H1 (cell line): ENCODE measurements around the gene AGRP. TPM values are rescaled to one million over a fixed set of nuclear protein-coding genes. Genes with fewer than 3 reads are reported as not detected.

Source experiments
- CTCF ChIA-PET: fragments of 300-600 bp; sonication (Branson Sonifier 250); formaldehyde crosslinking; loops from one replicate; lab custom pipeline; 2021; ENCODE audit not compliant: partially characterized antibody; lab: Charles Lee
- POLR2A ChIA-PET: fragments of 300-600 bp; sonication (Branson Sonifier 250); formaldehyde crosslinking; loops from one replicate; lab custom pipeline; 2021; ENCODE audit warnings: inconsistent platforms; ENCODE audit not compliant: partially characterized antibody; lab: Charles Lee
- DNase-seq, 2 experiments: peaks; one replicate each; pipeline versions ENCODE4 v3.0.0 to v3.0.0-alpha.2; 2010 to 2022; ENCODE audit warnings: low spot score in 2 of 2, low read depth in 1 of 2, mixed read lengths in 1 of 2
- FAIRE-seq: peaks from 2 replicates; lab custom pipeline; 2011; peaks lifted over from hg19 to GRCh38; lab: Jason Lieb, UNC
- H2AFZ ChIP-seq: 2 replicates; pipeline ENCODE4 v1.8.1; 2012; ENCODE audit warnings: low read length, inconsistent platforms
- H2AK5ac ChIP-seq: 2 replicates; pipeline ENCODE4 v1.6.1; 2013; ENCODE audit warnings: low read depth, low read length
- H2BK120ac ChIP-seq: replicated peaks from 2 replicates; pipeline ENCODE3; 2013; ENCODE audit warnings: low read depth, low read length, inconsistent platforms
- H2BK12ac ChIP-seq: 2 replicates; pipeline ENCODE4 v1.6.1; 2013; ENCODE audit warnings: low read depth, low read length
- H2BK15ac ChIP-seq: 2 replicates; pipeline ENCODE4 v1.6.1; 2013; ENCODE audit warnings: low read length
- H2BK20ac ChIP-seq: 2 replicates; pipeline ENCODE4 v1.6.1; 2013; ENCODE audit warnings: low read length
- H2BK5ac ChIP-seq: 2 replicates; pipeline ENCODE4 v1.6.1; 2013; ENCODE audit warnings: low read depth, low read length
- H3K14ac ChIP-seq: 2 replicates; pipeline ENCODE4 v1.6.1; 2013; ENCODE audit warnings: inconsistent platforms; ENCODE audit not compliant: insufficient read length
- H3K18ac ChIP-seq: 2 replicates; pipeline ENCODE4 v1.6.1; 2013; ENCODE audit warnings: low read length; ENCODE audit errors: extremely low read depth
- H3K23ac ChIP-seq: 2 replicates; pipeline ENCODE4 v1.6.1; 2013; ENCODE audit warnings: inconsistent platforms; ENCODE audit not compliant: insufficient read length
- H3K23me2 ChIP-seq: 2 replicates; pipeline ENCODE4 v1.6.1; 2013; ENCODE audit warnings: low read depth, low read length
- H3K27ac ChIP-seq: 2 replicates; pipeline ENCODE4 v1.6.1; 2011; ENCODE audit warnings: low read depth, low read length, inconsistent platforms
- H3K27me3 ChIP-seq, 4 experiments: replicated peaks in 1 of 4; 1 replicate in 1 of 4; 2 replicates in 3 of 4; pipeline versions ENCODE4 v1.6.1 to v1.8.1; 2011 to 2013; ENCODE audit warnings: low read length in 3 of 4, mild to moderate bottlenecking in 3 of 4, inconsistent platforms in 2 of 4, mixed read lengths in 2 of 4, moderate library complexity in 1 of 4; ENCODE audit not compliant: control insufficient read depth in 3 of 4, insufficient read depth in 3 of 4; ENCODE audit errors: extremely low read depth in 1 of 4
- H3K36me3 ChIP-seq, 4 experiments: 2 replicates each; pipeline versions ENCODE4 v1.6.1 to v1.8.1; 2011 to 2013; ENCODE audit warnings: mild to moderate bottlenecking in 4 of 4, low read length in 3 of 4, moderate library complexity in 2 of 4, control low read depth in 1 of 4, inconsistent platforms in 1 of 4; ENCODE audit not compliant: insufficient read depth in 4 of 4, control insufficient read depth in 2 of 4
- H3K4ac ChIP-seq: replicated peaks from 2 replicates; pipeline ENCODE3; 2013; ENCODE audit warnings: low read length, low read depth, mixed read lengths, inconsistent platforms; ENCODE audit not compliant: insufficient read length
- H3K4me1 ChIP-seq, 4 experiments: replicated peaks in 1 of 4; 1 replicate in 1 of 4; 2 replicates in 3 of 4; pipeline versions ENCODE4 v1.6.1 to v1.8.1; 2011 to 2013; ENCODE audit warnings: low read length in 3 of 4, inconsistent platforms in 2 of 4, mixed read lengths in 1 of 4; ENCODE audit not compliant: insufficient read depth in 4 of 4, control insufficient read depth in 3 of 4
- H3K4me2 ChIP-seq, 2 experiments: 2 replicates each; pipeline versions ENCODE4 v1.6.1 to v1.8.1; 2011 to 2013; ENCODE audit warnings: low read depth in 2 of 2, low read length in 2 of 2, control low read depth in 1 of 2, inconsistent platforms in 1 of 2, mild to moderate bottlenecking in 1 of 2; ENCODE audit not compliant: insufficient read depth in 1 of 2
- H3K4me3 ChIP-seq, 4 experiments: fragments of 200-600, 300-600 bp in 1 of 4; sonication (generic), shearing (Covaris generic), sonication (Bioruptor Twin) in 1 of 4; 2 replicates each; pipeline versions ENCODE4 v1.5.1 to v1.8.1; 2011 to 2016; ENCODE audit warnings: low read length in 4 of 4, low read depth in 3 of 4, control low read depth in 2 of 4, inconsistent platforms in 2 of 4, mild to moderate bottlenecking in 2 of 4, mixed read lengths in 1 of 4, moderate library complexity in 1 of 4; ENCODE audit not compliant: insufficient read depth in 2 of 4; ENCODE audit errors: extremely low read depth in 1 of 4
- H3K56ac ChIP-seq: replicated peaks from 2 replicates; pipeline ENCODE3; 2013; ENCODE audit warnings: low read depth, mild to moderate bottlenecking, mixed read lengths, low read length, inconsistent platforms; ENCODE audit not compliant: insufficient read length
- H3K79me1 ChIP-seq: 2 replicates; pipeline ENCODE4 v1.6.1; 2013; ENCODE audit warnings: low read depth, low read length, control low read depth
- H3K79me2 ChIP-seq, 2 experiments: 2 replicates each; pipeline versions ENCODE4 v1.6.1 to v1.8.1; 2012 to 2013; ENCODE audit warnings: low read length in 2 of 2, mild to moderate bottlenecking in 2 of 2, inconsistent platforms in 1 of 2; ENCODE audit not compliant: insufficient read depth in 2 of 2, control insufficient read depth in 1 of 2
- H3K9ac ChIP-seq, 4 experiments: replicated peaks in 1 of 4; 1 replicate in 1 of 4; 2 replicates in 3 of 4; pipeline versions ENCODE4 v1.6.1 to v1.8.1; 2011 to 2013; ENCODE audit warnings: low read depth in 3 of 4, low read length in 3 of 4, control low read depth in 2 of 4, mild to moderate bottlenecking in 2 of 4, moderate library complexity in 2 of 4, inconsistent platforms in 1 of 4; ENCODE audit errors: extremely low read depth in 1 of 4
- H3K9me3 ChIP-seq, 2 experiments: 2 replicates each; pipeline versions ENCODE4 v1.6.1 to v1.8.1; 2012 to 2013; ENCODE audit warnings: mild to moderate bottlenecking in 2 of 2, moderate library complexity in 2 of 2, control low read depth in 1 of 2, inconsistent platforms in 1 of 2, low read depth in 1 of 2, low read length in 1 of 2, mixed read lengths in 1 of 2; ENCODE audit not compliant: insufficient read depth in 2 of 2
- H4K20me1 ChIP-seq, 2 experiments: replicated peaks in 1 of 2; 2 replicates each; pipeline versions ENCODE3 to v1.8.1; 2011 to 2013; ENCODE audit warnings: inconsistent platforms in 2 of 2, low read length in 2 of 2, mild to moderate bottlenecking in 1 of 2; ENCODE audit not compliant: insufficient read depth in 2 of 2, control insufficient read depth in 1 of 2
- H4K5ac ChIP-seq: 2 replicates; pipeline ENCODE4 v1.6.1; 2013; ENCODE audit warnings: low read length, low read depth, mixed read lengths, inconsistent platforms; ENCODE audit not compliant: insufficient read length
- H4K8ac ChIP-seq: 2 replicates; pipeline ENCODE4 v1.8.0; 2013; ENCODE audit warnings: mild to moderate bottlenecking, moderate library complexity, low read length, inconsistent platforms; ENCODE audit not compliant: insufficient read depth; ENCODE audit errors: extremely low read depth
- H4K91ac ChIP-seq: replicated peaks from 2 replicates; pipeline ENCODE3; 2013; ENCODE audit warnings: low read length, mixed read lengths, inconsistent platforms; ENCODE audit not compliant: insufficient read length
- ASH2L ChIP-seq: fragments of 200-600, 300-600 bp; sonication (generic); IDR thresholded peaks from one replicate; pipeline ENCODE4 v1.7.1; 2017; ENCODE audit warnings: low read length
- FOSL1 ChIP-seq: IDR thresholded peaks from 2 replicates; pipeline ENCODE4 v1.6.1; 2011; ENCODE audit warnings: mild to moderate bottlenecking, low read depth, low read length, moderate library complexity; ENCODE audit not compliant: insufficient read depth
- POLR2A ChIP-seq, 2 experiments: IDR thresholded peaks; 1 replicate in 1 of 2; 2 replicates in 1 of 2; pipeline ENCODE4 v1.6.1; 2011; ENCODE audit warnings: low read depth in 2 of 2, low read length in 2 of 2, mild to moderate bottlenecking in 2 of 2; ENCODE audit errors: control extremely low read depth in 1 of 2
- SP4 ChIP-seq: IDR thresholded peaks from 2 replicates; pipeline ENCODE4 v1.6.1; 2012; ENCODE audit warnings: low read length, inconsistent platforms
- WGBS, 2 experiments: shearing (Covaris generic) in 1 of 2; methylation state at CpG; one replicate each; pipeline versions ENCODE4 v1.1.6 to v1.1.7; 2013 to 2015; ENCODE audit warnings: low lambda C conversion rate in 2 of 2, mixed read lengths in 2 of 2, inconsistent platforms in 1 of 2, low coverage in 1 of 2, missing lambda C conversion rate in 1 of 2; ENCODE audit not compliant: insufficient replicate concordance in 2 of 2, insufficient coverage in 1 of 2, insufficient read length in 1 of 2; ENCODE audit errors: extremely low coverage in 1 of 2, missing lambda C conversion rate in 1 of 2; 5-methylcytosine and 5-hydroxymethylcytosine counted together
- polyA plus RNA-seq, 7 experiments: library from polyadenylated mRNA; depleted of rRNA in 3 of 7; stranded (reverse) in 5 of 7; unstranded in 2 of 7; fragments of >200 nt in 5 of 7; fragments of 200-250 nt in 2 of 7; gene quantifications; 1 replicate in 5 of 7; 2 replicates in 1 of 7; 4 replicates in 1 of 7; pipeline versions ENCODE4 v1.2.1 to v1.2.3, GENCODE V29; 2011 to 2013; ENCODE audit warnings: missing spikeins in 2 of 7, mixed read lengths in 2 of 7
- total RNA-seq: library from RNA; stranded (reverse); fragmentation: NEBNext Ultra II Directional; extraction: Animal tissue kit (Norgen Biotek cat#: 25700); gene quantifications from 2 replicates; pipeline ENCODE4 v1.2.1, GENCODE V29; 2021

The AGRP gene
- total and polyA plus RNA-seq, 2 of the 8 experiments (the other 6 are each of a cell fraction or from before 2014, with no cell fraction given) = not detected

DNA sequence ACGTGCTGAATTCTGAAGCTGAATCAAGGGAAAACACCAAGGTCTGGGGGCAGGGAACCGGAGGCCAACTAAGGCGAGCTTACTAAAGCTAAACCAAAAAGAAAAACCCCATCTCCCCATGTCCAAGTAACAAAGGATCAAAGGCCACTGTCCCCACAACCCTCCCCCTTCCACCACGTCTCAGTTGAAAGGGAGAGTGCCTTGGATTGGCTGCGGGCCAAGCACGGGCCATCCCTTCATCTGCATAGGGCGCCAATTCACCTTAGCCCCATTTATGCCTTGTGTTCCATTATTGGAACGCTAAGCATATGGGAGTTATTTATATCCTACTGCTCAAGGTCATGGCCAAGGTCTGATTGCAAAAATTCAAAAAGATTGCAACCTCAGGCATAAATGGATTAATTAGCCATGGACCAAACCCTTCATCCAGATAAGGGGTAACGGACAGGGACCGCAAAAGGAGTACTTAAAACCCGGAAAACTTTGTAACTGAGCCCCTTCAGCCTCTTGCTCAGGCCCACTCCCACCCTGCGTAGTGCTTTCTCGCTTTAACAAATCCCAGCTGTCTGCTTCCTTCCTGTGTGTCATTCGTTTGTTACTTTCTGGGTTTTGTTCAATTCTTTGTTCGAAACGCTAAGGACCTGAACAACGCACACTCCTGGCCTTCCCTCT is 1.6 kb downstream of the AGRP start:
- Histone ChIP-seq H3K36me3 (no peaks in the 10 kb centered on the region), H3K79me1 (no peaks in the 10 kb centered on the region; the same call in 1 of the 2 replicates), H3K4me3 (peak overlapping the region; percentile 21 to 90 (median 32); a peak in 6 of 8 replicates), H3K27ac (no peak overlapping the region), H4K8ac (peak overlapping the region; percentile 81; the same call in 1 of the 2 replicates), H4K91ac (peak overlapping the region; percentile 86), H3K18ac (peak overlapping the region; percentile 79; the same call in 1 of the 2 replicates), H3K9ac (peak overlapping the region in 3 of 4 experiments; percentile 29 to 48 (median 45); a peak in 4 of 7 replicates), H3K23ac (no peak overlapping the region), H2AK5ac (no peak overlapping the region), H4K20me1 (peaks cover 0 to 7% of the 10 kb centered on the region in 2 experiments), H4K5ac (peak overlapping the region; percentile 85), H3K9me3 (no peaks in the 10 kb centered on the region), H3K23me2 (peaks cover 8% of the 10 kb centered on the region; the same call in 1 of the 2 replicates), H3K79me2 (peaks cover 0 to 8% of the 10 kb centered on the region in 2 experiments; a peak in 2 of 4 replicates), H2BK5ac (peak overlapping the region; percentile 88; the same call in 1 of the 2 replicates), H2BK120ac (peak overlapping the region; percentile 68), H3K4me2 (peak overlapping the region; percentile 68 to 73), H3K56ac (no peak overlapping the region), H3K4ac (no peak overlapping the region), H3K27me3 (peaks cover 4 to 23% (median 15%) of the 10 kb centered on the region in 4 experiments), H3K14ac (no peak overlapping the region), H2BK12ac (no peak overlapping the region), H2BK15ac (no peak overlapping the region), H2AFZ (peak overlapping the region; percentile 97), H2BK20ac (0 out of 2 replicates have a peak overlapping the region, but pooled peaks have one; percentile 80), H3K4me1 (peaks cover 0 to 3% (median 3%) of the 10 kb centered on the region in 4 experiments; a peak in 4 of 7 replicates)
- POLR2A ChIA-PET = interaction anchor here (0.7 to 1.4 kb wide), 7 partner anchors 10 to 185 kb away, joined by 3 to 5 read pairs (median 3); partner anchors contain the start of genes C16orf86, CTCF and ENKD1
- TF ChIP-seq FOSL1 (no peak), POLR2A (IDR thresholded peaks at IDR 0.05; ENCODE audit: control extremely low read depth in 1 of 2, low read depth in 2 of 2, low read length in 2 of 2) (no peak), SP4 (no peak), ASH2L (peak; percentile 49)
- DNase-seq = no peak
- no peak for FAIRE-seq
- WGBS, 2 experiments = 68% methylated on average over 17 of the region's 17 CpGs; no CpG with 5 or more reads in 1 of the 2 experiments
- CTCF ChIA-PET = interaction anchor here (0.9 to 8.9 kb wide), 21 partner anchors 11 to 215 kb away, joined by 3 to 74 read pairs (median 4); partner anchors contain the start of gene CARMIL2
